CD14-positive monocyte (primary cell): ENCODE measurements around the gene HNRNPUL1. TPM values are rescaled to one million over a fixed set of nuclear protein-coding genes. Genes with fewer than 3 reads are reported as not detected.
A peak's percentile ranks its signal among the peaks of the same experiment; 100 is the strongest.

ENCODE experiments used
- DNase-seq, 3 donors: peaks; one replicate each; pipeline ENCODE4 v3.0.0-alpha.2; 2011 to 2022
- H2AFZ ChIP-seq: 2 replicates; pipeline ENCODE4 v1.6.0; 2012; ENCODE audit warnings: mild to moderate bottlenecking, low read depth, low read length, inconsistent platforms; ENCODE audit not compliant: insufficient read depth, poor library complexity, severe bottlenecking
- H3K27ac ChIP-seq, 2 donors: 1 replicate in 1 of 2; 2 replicates in 1 of 2; pipeline ENCODE4 v1.5.1; 2012 to 2013; ENCODE audit warnings: low read length in 2 of 2, control low read depth in 1 of 2, inconsistent platforms in 1 of 2, low read depth in 1 of 2, mild to moderate bottlenecking in 1 of 2
- H3K27me3 ChIP-seq, 2 donors: one replicate each; pipeline versions ENCODE4 v1.6.0 to v1.6.1; 2011 to 2013; ENCODE audit warnings: low read length in 2 of 2; ENCODE audit not compliant: control insufficient read depth in 2 of 2, insufficient read depth in 2 of 2
- H3K36me3 ChIP-seq, 2 donors: replicated peaks in 1 of 2; 1 replicate in 1 of 2; 2 replicates in 1 of 2; pipeline versions ENCODE4 v1.5.1 to v1.6.1; 2012 to 2013; ENCODE audit warnings: low read length in 2 of 2, control low read depth in 1 of 2, inconsistent platforms in 1 of 2, mild to moderate bottlenecking in 1 of 2; ENCODE audit not compliant: insufficient read depth in 2 of 2, control insufficient read depth in 1 of 2
- H3K4me1 ChIP-seq, 2 donors: 1 replicate in 1 of 2; 2 replicates in 1 of 2; pipeline versions ENCODE4 v1.5.1 to v1.6.1; 2012 to 2013; ENCODE audit warnings: low read length in 2 of 2, control low read depth in 1 of 2, inconsistent platforms in 1 of 2, mild to moderate bottlenecking in 1 of 2, moderate library complexity in 1 of 2; ENCODE audit not compliant: insufficient read depth in 2 of 2, control insufficient read depth in 1 of 2
- H3K4me2 ChIP-seq: replicated peaks from 2 replicates; pipeline ENCODE3; 2012; ENCODE audit warnings: low read length, moderate library complexity, mild to moderate bottlenecking; ENCODE audit not compliant: poor library complexity, severe bottlenecking; ENCODE audit errors: extremely low read depth
- H3K4me3 ChIP-seq, 3 experiments: fragments of 200-600 bp in 1 of 3; sonication (generic) in 1 of 3; replicated peaks in 1 of 3; 1 replicate in 2 of 3; 2 replicates in 1 of 3; pipeline ENCODE4 v1.5.1; 2011 to 2013; ENCODE audit warnings: low read length in 3 of 3, mild to moderate bottlenecking in 3 of 3, control low read depth in 2 of 3, low read depth in 2 of 3, inconsistent platforms in 1 of 3, moderate library complexity in 1 of 3
- H3K79me2 ChIP-seq: 2 replicates; pipeline ENCODE4 v1.6.0; 2012; ENCODE audit warnings: mild to moderate bottlenecking, control low read depth, inconsistent platforms, low read length, moderate library complexity; ENCODE audit not compliant: insufficient read depth
- H3K9ac ChIP-seq: 2 replicates; pipeline ENCODE4 v1.6.0; 2017; ENCODE audit warnings: low read length, mild to moderate bottlenecking; ENCODE audit not compliant: insufficient read depth, poor library complexity, severe bottlenecking
- H3K9me3 ChIP-seq, 2 donors: replicated peaks in 1 of 2; 1 replicate in 1 of 2; 2 replicates in 1 of 2; pipeline versions ENCODE4 v1.5.1 to v1.6.1; 2012 to 2013; ENCODE audit warnings: low read length in 2 of 2, control low read depth in 1 of 2; ENCODE audit not compliant: control insufficient read depth in 1 of 2, insufficient read depth in 1 of 2
- H4K20me1 ChIP-seq: 2 replicates; pipeline ENCODE4 v1.6.0; 2012; ENCODE audit warnings: mild to moderate bottlenecking, low read length, control low read depth, moderate library complexity; ENCODE audit not compliant: insufficient read depth
- H3K27ac Mint-ChIP-seq, 7 donors: one replicate each; pipeline ENCODE4 v1.8.0; 2020; ENCODE audit warnings: mild to moderate bottlenecking in 7 of 7, mixed read lengths in 7 of 7, moderate library complexity in 6 of 7, inconsistent platforms in 2 of 7
- H3K27me3 Mint-ChIP-seq, 3 donors: one replicate each; pipeline ENCODE4 v1.8.0; 2021 to 2022; ENCODE audit warnings: low read depth in 3 of 3, mild to moderate bottlenecking in 3 of 3, mixed read lengths in 3 of 3, moderate library complexity in 3 of 3, inconsistent platforms in 1 of 3
- H3K36me3 Mint-ChIP-seq, 2 donors: one replicate each; pipeline ENCODE4 v1.8.0; 2020; ENCODE audit warnings: mixed read lengths in 2 of 2, inconsistent platforms in 1 of 2, mild to moderate bottlenecking in 1 of 2
- H3K4me1 Mint-ChIP-seq: one replicate; pipeline ENCODE4 v1.8.0; 2020; ENCODE audit warnings: mild to moderate bottlenecking, mixed read lengths
- H3K4me3 Mint-ChIP-seq, 2 donors: one replicate each; pipeline ENCODE4 v1.8.0; 2020; ENCODE audit warnings: mild to moderate bottlenecking in 2 of 2, mixed read lengths in 2 of 2, moderate library complexity in 1 of 2
- H3K9me3 Mint-ChIP-seq, 7 donors: one replicate each; pipeline ENCODE4 v1.8.0; 2020 to 2022; ENCODE audit warnings: mixed read lengths in 7 of 7, mild to moderate bottlenecking in 6 of 7, moderate library complexity in 6 of 7, inconsistent platforms in 2 of 7
- CTCF ChIP-seq: fragments of 200-600 bp; IDR thresholded peaks from one replicate; pipeline ENCODE4 v1.8.0; 2022; ENCODE audit warnings: antibody characterized with exemption, mild to moderate bottlenecking
- WGBS: methylation state at CpG from one replicate; pipeline ENCODE4 v1.1.5; 2013; ENCODE audit warnings: missing lambda C conversion rate; ENCODE audit not compliant: insufficient coverage; 5-methylcytosine and 5-hydroxymethylcytosine counted together
- intact Hi-C, 2 donors: fragments of 100-400 bp; cut with micrococcal nuclease; formaldehyde crosslinking; loops; one replicate each; pipeline versions ENCODE4 v1.15.0 to v1.15.1; 2023
- polyA plus RNA-seq, 3 donors: library from polyadenylated mRNA; depleted of rRNA in 1 of 3; unstranded in 2 of 3; stranded (reverse) in 1 of 3; fragments of 300-500 nt in 2 of 3; fragments of >200 nt in 1 of 3; fragmentation: Illumina TruSeq in 2 of 3; gene quantifications; 1 replicate in 2 of 3; 2 replicates in 1 of 3; pipeline ENCODE4 v1.2.3, GENCODE V29; 2012 to 2021

The HNRNPUL1 gene
- polyA plus RNA-seq, 3 donors = 22.6 to 55.3 (median 30.3) TPM

- Histone ChIP-seq H3K4me1 (no peaks in the 10 kb centered on the region), H3K9me3 (no peaks in the 10 kb centered on the region), H3K36me3 (no peaks in the 10 kb centered on the region), H3K27ac (no peak overlapping the region), H3K79me2 (no peaks in the 10 kb centered on the region), H3K4me2 (no peak overlapping the region), H2AFZ (no peak overlapping the region), H4K20me1 (no peaks in the 10 kb centered on the region), H3K27me3 (no peaks in the 10 kb centered on the region), H3K4me3 (no peak overlapping the region), H3K9ac (no peak overlapping the region)
- H3K27me3 Mint-ChIP-seq = peaks cover 5 to 34% (median 20%) of the 10 kb centered on the region in 3 donors
- no peaks in the 10 kb centered on the region for H3K4me1 Mint-ChIP-seq
- intact Hi-C loops = no loop called here
- peak overlapping the region in 1 of 2 donors; percentile 22 for H3K4me3 Mint-ChIP-seq
- no peaks in the 10 kb centered on the region for H3K36me3 Mint-ChIP-seq
- no peak for DNase-seq
- peak; percentile 12 for TF ChIP-seq CTCF
- H3K9me3 Mint-ChIP-seq = peaks cover 0 to 6% (median 0%) of the 10 kb centered on the region in 7 donors
- no peak overlapping the region for H3K27ac Mint-ChIP-seq
Observed at GRCh38 chr19:41255171-41255570, 9.0 kb upstream of the HNRNPUL1 start.

GRCh38 chr19:41261474-41262190 lies 2.5 kb upstream of the HNRNPUL1 start:
- Histone ChIP-seq H3K4me1 (peaks cover 30 to 33% of the 10 kb centered on the region in 2 donors), H4K20me1 (no peaks in the 10 kb centered on the region), H3K9me3 (no peaks in the 10 kb centered on the region), H3K4me3 (peak overlapping the region; percentile 5 to 88 (median 21)), H2AFZ (peak overlapping the region; percentile 85), H3K36me3 (peaks cover 0 to under 1% of the 10 kb centered on the region in 2 donors), H3K79me2 (peaks cover 26% of the 10 kb centered on the region), H3K9ac (peak overlapping the region; percentile 11), H3K4me2 (peak overlapping the region; percentile 92), H3K27ac (peak overlapping the region in 1 of 2 donors; percentile 100), H3K27me3 (peaks cover 0 to 5% of the 10 kb centered on the region in 2 donors)
- intact Hi-C loops = loop anchor here (1.0 to 10.0 kb wide), 6 partner anchors 34 to 173 kb away; partner anchors contain the start of genes DMAC2 (in 1 of the 2) and TGFB1 (in 1 of the 2)
- peaks cover 29% of the 10 kb centered on the region for H3K4me1 Mint-ChIP-seq
- H3K4me3 Mint-ChIP-seq = peak overlapping the region; percentile 96
- H3K27ac Mint-ChIP-seq = peak overlapping the region in 6 of 7 donors; percentile 99 to 100 (median 100)
- 81% methylated on average over 6 of the region's 10 CpGs for WGBS
- peaks cover 4 to 18% (median 12%) of the 10 kb centered on the region in 3 donors for H3K27me3 Mint-ChIP-seq
- DNase-seq = no peak
- H3K9me3 Mint-ChIP-seq = peaks cover 0 to 3% (median 0%) of the 10 kb centered on the region in 7 donors
- TF ChIP-seq CTCF = no peak
- H3K36me3 Mint-ChIP-seq = peaks cover 0 to 3% of the 10 kb centered on the region in 2 donors
